Measurements from ENCODE around the gene SLC32A1. TPM values are rescaled to one million over a fixed set of nuclear protein-coding genes. Genes with fewer than 3 reads are reported as not detected.

Gene SLC32A1
- total RNA-seq, 2 donors from 2014 or later, result not detected

DNA sequence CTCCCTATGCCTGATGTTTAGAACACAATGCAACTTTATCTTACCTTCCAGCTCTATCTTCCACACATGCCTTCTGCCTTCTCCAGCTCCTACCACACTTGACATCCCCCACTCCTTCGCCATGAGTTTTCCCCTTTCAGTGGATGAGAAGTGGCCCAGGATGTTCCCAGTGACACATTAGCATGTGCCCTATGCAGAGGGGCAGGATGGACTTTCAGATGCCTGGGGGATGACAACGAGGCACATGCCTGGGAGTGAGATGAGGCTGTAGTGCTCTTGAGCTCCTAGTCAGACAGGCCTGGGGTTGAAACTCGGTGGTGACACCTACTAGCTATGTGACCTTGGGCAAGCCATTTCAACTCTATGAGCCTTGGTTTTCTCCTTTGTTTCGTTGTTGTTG is 20.1 kb upstream of the SLC32A1 start:
- Mint-ChIP-seq H3K4me1 (ENCODE audit: low read depth in 2 of 2) (no peaks in the 10 kb centered on the region), H3K9me3 (no peaks in the 10 kb centered on the region), H3K4me3 (no peak overlapping the region), H3K27ac (no peak overlapping the region), H3K36me3 (no peaks in the 10 kb centered on the region), H3K27me3 (peaks cover 16 to 24% of the 10 kb centered on the region in 2 donors)
- ATAC-seq (no peak), DNase-seq (ENCODE audit: low spot score) (no peak)

DNA sequence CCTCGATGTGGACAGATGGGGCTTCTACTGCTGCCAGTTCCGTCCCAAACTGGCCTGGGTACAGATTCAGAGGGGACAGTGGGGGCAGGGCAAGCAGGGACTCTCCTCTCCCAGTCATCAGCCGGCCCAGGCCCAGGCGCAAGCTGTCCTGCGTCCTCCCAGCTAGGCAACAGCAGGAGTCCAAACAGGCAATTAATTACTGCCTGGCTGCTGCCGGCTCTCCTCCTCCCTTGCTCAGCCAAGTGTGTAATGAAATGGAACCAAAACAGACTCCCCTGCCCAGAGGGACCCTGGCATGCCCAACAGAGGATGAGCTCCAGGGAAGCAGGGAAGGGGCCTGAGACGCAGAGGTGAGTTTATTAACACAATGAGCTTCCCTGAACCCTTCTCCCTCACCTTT is 17.8 kb upstream of the SLC32A1 start:
- ATAC-seq, result no peak
- H3K27me3 Mint-ChIP-seq, result peaks cover 22 to 24% of the 10 kb centered on the region in 2 donors
- no peak overlapping the region for H3K4me3 Mint-ChIP-seq
- no peaks in the 10 kb centered on the region for H3K4me1 Mint-ChIP-seq (ENCODE audit: low read depth in 2 of 2)
- no peaks in the 10 kb centered on the region for H3K36me3 Mint-ChIP-seq
- no peak overlapping the region for H3K27ac Mint-ChIP-seq
- no peak for DNase-seq (ENCODE audit: low spot score)
- no peaks in the 10 kb centered on the region for H3K9me3 Mint-ChIP-seq

DNA sequence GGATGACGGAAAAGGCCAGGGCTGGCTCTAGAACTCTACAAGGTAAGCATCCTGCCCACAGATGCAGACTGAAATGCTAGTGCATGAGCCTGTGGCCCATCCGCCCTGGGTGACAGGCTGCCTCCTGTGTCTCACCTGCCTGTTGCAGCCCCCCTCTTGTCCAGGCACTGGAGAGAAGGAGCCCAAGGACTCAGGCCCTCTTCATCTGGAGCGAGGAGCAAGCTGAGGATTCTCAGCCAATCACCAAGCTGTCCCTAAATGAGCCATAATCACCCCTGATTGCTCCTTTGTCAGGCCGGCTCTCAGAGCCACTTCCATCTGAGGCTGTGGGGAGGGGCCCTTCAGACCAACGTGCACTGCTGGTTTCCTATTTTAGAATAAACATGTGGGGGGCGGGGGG is 10.0 kb upstream of the SLC32A1 start:
- no peaks in the 10 kb centered on the region for H3K36me3 Mint-ChIP-seq
- H3K27ac Mint-ChIP-seq, result no peak overlapping the region
- H3K4me3 Mint-ChIP-seq, result no peak overlapping the region
- ATAC-seq (no peak), DNase-seq (ENCODE audit: low spot score) (no peak)
- no peaks in the 10 kb centered on the region for H3K4me1 Mint-ChIP-seq (ENCODE audit: low read depth in 2 of 2)
- no peaks in the 10 kb centered on the region for H3K9me3 Mint-ChIP-seq
- peaks cover 30 to 42% of the 10 kb centered on the region in 2 donors for H3K27me3 Mint-ChIP-seq

DNA sequence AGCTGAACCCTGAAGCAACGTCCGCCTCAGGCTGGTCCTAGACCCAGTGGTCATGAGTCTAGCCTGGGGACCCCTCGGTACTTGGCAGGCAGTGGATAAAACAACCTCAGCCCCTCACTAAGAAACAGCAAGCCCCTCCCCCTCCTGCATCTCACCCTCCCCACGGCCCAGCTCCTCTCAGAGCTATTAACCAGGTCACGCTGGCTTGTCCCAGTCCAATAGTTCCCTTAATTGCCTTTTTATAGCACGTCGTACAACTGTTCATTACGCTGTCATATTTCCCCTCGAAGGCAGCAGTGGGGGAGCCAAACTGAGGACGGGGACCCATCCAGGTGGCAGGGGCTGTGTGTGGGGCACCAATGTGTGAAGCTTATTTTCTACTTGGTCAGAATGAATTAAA is 8.6 kb upstream of the SLC32A1 start:
- Mint-ChIP-seq H3K4me3 (no peak overlapping the region), H3K27me3 (peaks cover 30 to 49% of the 10 kb centered on the region in 2 donors), H3K4me1 (ENCODE audit: low read depth in 2 of 2) (no peaks in the 10 kb centered on the region), H3K9me3 (no peaks in the 10 kb centered on the region), H3K27ac (no peak overlapping the region), H3K36me3 (no peaks in the 10 kb centered on the region)
- no peak for DNase-seq (ENCODE audit: low spot score)
- no peak for ATAC-seq

DNA sequence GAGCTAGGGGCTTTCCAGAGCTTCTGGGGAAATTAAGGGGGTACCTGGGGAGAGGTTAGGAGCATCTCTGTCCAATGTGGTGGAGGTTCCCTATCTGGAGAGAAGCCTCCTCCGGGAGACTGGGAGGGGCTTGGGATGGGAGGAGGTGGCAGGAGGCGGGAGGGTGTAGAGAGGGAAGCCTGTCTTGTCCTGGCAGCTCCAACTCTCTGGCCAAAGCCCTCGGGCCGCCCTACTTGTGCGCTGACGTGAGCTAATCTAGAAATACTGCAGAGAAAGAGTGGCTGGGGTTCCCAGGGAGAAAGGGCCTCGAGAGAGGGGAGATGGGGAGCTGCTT is 1.6 kb upstream of the SLC32A1 start:
- peaks cover 25 to 29% of the 10 kb centered on the region in 2 donors for H3K4me1 Mint-ChIP-seq (ENCODE audit: low read depth in 2 of 2)
- DNase-seq (ENCODE audit: low spot score) (no peak), ATAC-seq (no peak)
- H3K27me3 Mint-ChIP-seq, result peaks cover 60 to 79% of the 10 kb centered on the region in 2 donors
- no peaks in the 10 kb centered on the region for H3K36me3 Mint-ChIP-seq
- H3K27ac Mint-ChIP-seq, result no peak overlapping the region
- no peak overlapping the region for H3K4me3 Mint-ChIP-seq
- H3K9me3 Mint-ChIP-seq, result no peaks in the 10 kb centered on the region

DNA sequence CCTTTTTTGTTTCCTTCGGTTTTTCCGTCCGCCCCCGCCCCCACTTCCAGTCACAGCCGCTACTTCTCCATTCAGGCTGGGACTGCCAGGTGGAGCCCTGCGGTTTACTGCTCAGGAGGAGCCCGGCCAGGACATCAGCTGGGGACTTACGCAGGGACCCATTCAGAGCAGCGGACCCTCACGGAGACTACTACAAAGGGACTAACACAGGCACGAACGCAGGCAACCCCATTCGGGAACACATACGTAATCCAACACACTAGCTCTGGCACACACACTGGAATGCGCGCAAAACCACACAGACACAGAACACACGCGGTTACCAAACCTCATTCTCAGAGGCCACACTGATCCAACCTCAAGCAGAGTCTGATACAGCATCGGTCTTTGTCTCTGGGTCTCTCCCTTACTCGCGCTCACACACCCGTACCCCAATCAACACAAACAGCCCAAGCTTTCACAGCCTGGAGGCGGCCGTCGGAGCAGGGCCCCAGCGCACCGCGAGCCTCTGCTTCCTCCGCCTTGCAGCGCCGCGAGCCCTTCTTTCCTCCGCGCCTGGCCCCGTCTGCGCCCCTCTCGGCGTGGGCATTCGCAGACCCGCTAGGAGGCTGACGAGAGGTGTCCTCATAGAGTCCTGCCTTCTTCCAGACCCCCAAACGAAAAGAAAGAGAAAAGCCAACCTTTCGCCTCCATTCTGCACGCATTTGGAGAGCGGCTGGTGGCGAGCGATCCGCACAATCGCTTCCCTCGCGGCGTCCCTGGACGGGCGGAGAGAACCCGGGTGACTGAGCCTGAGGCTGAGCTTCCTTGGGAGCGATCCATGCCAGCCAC is 1.1 kb upstream of the SLC32A1 start:
- peaks cover 64 to 79% of the 10 kb centered on the region in 2 donors for H3K27me3 Mint-ChIP-seq
- no peak for DNase-seq (ENCODE audit: low spot score)

DNA sequence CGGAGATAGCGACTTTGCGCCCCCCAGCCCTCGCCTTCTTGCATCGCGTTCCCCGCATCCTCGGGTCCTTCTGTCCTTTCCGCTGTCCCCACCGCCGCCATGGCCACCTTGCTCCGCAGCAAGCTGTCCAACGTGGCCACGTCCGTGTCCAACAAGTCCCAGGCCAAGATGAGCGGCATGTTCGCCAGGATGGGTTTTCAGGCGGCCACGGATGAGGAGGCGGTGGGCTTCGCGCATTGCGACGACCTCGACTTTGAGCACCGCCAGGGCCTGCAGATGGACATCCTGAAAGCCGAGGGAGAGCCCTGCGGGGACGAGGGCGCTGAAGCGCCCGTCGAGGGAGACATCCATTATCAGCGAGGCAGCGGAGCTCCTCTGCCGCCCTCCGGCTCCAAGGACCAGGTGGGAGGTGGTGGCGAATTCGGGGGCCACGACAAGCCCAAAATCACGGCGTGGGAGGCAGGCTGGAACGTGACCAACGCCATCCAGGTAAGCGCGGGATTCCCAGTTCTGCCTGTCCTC is 401 bp downstream of the SLC32A1 start:
- DNase-seq (ENCODE audit: low spot score), result no peak
- ATAC-seq, result no peak
- no peak overlapping the region for H3K4me3 Mint-ChIP-seq
- peaks cover 73 to 83% of the 10 kb centered on the region in 2 donors for H3K27me3 Mint-ChIP-seq
- H3K36me3 Mint-ChIP-seq, result peaks cover 5% of the 10 kb centered on the region
- H3K27ac Mint-ChIP-seq, result no peak overlapping the region
- peaks cover 40 to 43% of the 10 kb centered on the region in 2 donors for H3K4me1 Mint-ChIP-seq (ENCODE audit: low read depth in 2 of 2)
- no peaks in the 10 kb centered on the region for H3K9me3 Mint-ChIP-seq

More for the DNA sequence above, 1.1 kb upstream of the SLC32A1 start:
- Mint-ChIP-seq H3K4me1 (ENCODE audit: low read depth in 2 of 2) (peaks cover 31 to 35% of the 10 kb centered on the region in 2 donors), H3K27ac (no peak overlapping the region), H3K36me3 (no peaks in the 10 kb centered on the region), H3K4me3 (no peak overlapping the region), H3K9me3 (no peaks in the 10 kb centered on the region)
- no peak for ATAC-seq

DNA sequence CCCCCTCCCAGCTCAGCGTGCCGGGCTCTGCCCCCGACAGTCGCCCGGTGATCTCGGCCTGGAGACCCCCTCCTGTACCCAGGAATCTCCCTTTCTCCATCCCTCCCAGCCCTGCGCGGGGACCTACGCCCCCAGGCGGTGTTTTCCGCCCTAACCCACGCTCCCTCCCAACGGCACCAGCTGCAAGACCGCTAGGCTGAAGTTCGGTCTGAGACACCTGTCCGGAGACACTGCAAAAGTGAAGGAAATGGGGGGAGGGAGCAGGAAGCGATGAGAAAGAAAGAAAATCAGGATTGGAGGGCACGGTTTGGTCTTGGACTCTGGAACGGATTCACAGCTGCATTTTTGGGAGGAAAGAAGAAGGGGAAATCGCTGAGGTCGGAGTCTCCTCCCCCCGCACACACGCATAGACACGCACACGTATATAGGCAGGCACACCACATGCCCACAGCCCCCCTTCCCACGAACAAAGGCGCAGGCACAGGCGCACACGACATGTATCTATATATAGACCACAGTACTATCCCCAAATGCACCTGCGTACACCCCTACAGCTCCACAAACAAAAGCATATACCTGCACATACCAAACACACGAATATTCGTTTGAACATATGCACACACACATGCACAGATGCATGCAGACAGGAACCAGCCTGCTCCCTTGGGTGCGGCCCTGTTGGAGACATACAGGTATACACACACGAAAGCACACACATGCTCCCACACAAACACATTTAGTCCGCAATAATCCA is 1.0 kb downstream of the SLC32A1 start:
- no peak for DNase-seq (ENCODE audit: low spot score)
- Mint-ChIP-seq H3K4me3 (peak overlapping the region; percentile 4), H3K27ac (no peak overlapping the region), H3K27me3 (peaks cover 78 to 86% of the 10 kb centered on the region in 2 donors), H3K4me1 (ENCODE audit: low read depth in 2 of 2) (peaks cover 45 to 49% of the 10 kb centered on the region in 2 donors), H3K9me3 (no peaks in the 10 kb centered on the region), H3K36me3 (peaks cover 5% of the 10 kb centered on the region)
- no peak for ATAC-seq

DNA sequence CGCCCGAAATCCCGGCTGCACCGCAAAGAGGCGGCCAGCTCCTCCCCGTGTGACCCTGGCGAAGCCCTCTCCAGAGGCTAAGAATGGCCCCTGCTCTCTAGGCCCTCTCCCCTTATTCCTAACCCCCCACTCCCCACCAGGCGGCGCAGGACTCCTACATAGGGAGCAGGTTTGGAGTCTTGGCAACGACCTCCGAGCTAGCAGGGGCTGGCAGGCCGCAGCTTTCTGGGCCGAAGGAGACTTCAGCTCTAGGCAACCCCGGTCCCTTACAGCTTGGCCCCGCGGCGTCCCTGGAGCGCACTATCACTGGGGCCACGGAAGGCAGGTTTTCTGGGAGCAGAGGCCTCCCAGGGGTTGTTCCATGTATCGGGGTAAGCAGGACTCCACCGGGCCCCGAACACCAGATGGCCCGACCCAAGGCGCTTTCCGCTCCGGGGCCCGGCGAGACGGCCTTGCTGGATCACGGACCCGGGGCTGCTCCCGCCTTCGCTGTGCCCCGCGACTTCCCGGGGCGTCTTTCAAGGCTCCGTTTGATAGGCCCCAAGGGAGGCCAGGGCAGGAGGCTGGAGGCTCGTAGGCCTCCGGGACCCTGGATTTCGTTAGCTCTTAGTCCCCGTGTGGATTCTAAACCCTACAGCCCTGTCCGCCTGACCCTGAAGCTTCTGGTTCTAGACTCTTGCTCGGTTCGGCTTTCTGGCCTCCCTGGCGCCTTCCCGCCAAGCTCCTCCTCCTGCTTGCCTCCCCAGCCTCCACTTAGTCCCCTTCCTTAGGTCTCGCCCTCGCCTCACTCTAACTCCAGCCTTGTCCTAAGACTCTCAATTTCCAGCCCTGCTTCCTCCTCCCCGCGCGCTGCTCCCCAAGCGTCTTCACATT is 1.9 kb downstream of the SLC32A1 start:
- H3K27ac Mint-ChIP-seq, result peak overlapping the region in 1 of 2 donors; percentile 57
- no peaks in the 10 kb centered on the region for H3K9me3 Mint-ChIP-seq
- peaks cover 5% of the 10 kb centered on the region for H3K36me3 Mint-ChIP-seq
- ATAC-seq (peak; percentile 48 to 50), DNase-seq (ENCODE audit: low spot score) (no peak)
- peaks cover 53 to 56% of the 10 kb centered on the region in 2 donors for H3K4me1 Mint-ChIP-seq (ENCODE audit: low read depth in 2 of 2)
- H3K27me3 Mint-ChIP-seq, result peaks cover 76 to 86% of the 10 kb centered on the region in 2 donors
- peak overlapping the region; percentile 71 for H3K4me3 Mint-ChIP-seq

DNA sequence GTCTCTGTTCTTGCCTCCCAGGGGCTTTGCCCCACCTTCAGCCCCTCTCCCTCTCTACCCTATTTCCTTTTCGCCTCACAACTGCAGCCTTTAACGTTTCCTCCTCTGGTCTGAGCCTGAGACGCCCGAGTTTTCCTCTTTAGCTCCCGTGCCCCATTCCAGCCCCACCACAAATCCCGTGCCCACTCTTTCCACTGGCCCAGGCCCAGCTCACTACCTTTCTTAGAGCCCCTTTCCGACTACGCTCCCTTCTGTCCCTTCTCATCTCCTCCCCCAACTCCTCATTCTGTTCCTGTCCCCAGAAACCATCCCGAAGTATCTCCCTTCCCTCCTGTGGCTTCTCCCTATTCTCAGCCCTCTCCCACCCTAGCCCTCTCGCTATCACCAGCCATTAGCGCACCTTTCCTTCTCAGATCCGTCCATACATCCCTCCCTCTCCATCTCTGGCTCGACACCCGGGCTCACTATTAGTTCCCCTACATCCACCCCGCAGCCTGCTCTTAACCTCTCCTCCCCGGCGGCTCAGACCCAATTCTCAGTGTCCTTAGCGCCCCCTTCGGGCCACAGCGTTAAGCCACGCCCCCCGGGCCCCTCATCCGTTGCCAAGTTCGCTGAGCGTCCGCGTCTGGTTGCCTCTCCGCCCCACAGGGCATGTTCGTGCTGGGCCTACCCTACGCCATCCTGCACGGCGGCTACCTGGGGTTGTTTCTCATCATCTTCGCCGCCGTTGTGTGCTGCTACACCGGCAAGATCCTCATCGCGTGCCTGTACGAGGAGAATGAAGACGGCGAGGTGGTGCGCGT is 2.7 kb downstream of the SLC32A1 start:
- DNase-seq (ENCODE audit: low spot score) (no peak), ATAC-seq (peak in 1 of 2 donors; percentile 58)
- Mint-ChIP-seq H3K27ac (peak overlapping the region in 1 of 2 donors; percentile 57), H3K9me3 (no peaks in the 10 kb centered on the region), H3K36me3 (peaks cover 5% of the 10 kb centered on the region), H3K27me3 (peaks cover 71 to 85% of the 10 kb centered on the region in 2 donors), H3K4me1 (ENCODE audit: low read depth in 2 of 2) (peaks cover 54 to 60% of the 10 kb centered on the region in 2 donors), H3K4me3 (peak overlapping the region; percentile 71)

DNA sequence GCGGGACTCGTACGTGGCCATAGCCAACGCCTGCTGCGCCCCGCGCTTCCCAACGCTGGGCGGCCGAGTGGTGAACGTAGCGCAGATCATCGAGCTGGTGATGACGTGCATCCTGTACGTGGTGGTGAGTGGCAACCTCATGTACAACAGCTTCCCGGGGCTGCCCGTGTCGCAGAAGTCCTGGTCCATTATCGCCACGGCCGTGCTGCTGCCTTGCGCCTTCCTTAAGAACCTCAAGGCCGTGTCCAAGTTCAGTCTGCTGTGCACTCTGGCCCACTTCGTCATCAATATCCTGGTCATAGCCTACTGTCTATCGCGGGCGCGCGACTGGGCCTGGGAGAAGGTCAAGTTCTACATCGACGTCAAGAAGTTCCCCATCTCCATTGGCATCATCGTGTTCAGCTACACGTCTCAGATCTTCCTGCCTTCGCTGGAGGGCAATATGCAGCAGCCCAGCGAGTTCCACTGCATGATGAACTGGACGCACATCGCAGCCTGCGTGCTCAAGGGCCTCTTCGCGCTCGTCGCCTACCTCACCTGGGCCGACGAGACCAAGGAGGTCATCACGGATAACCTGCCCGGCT is 3.4 kb downstream of the SLC32A1 start:
- peak in 1 of 2 donors; percentile 21 for ATAC-seq
- H3K27ac Mint-ChIP-seq, result no peak overlapping the region
- H3K4me1 Mint-ChIP-seq (ENCODE audit: low read depth in 2 of 2), result peaks cover 49 to 60% of the 10 kb centered on the region in 2 donors
- peaks cover 5% of the 10 kb centered on the region for H3K36me3 Mint-ChIP-seq
- H3K27me3 Mint-ChIP-seq, result peaks cover 68 to 84% of the 10 kb centered on the region in 2 donors
- H3K9me3 Mint-ChIP-seq, result no peaks in the 10 kb centered on the region
- H3K4me3 Mint-ChIP-seq, result peak overlapping the region; percentile 71
- DNase-seq (ENCODE audit: low spot score), result no peak

DNA sequence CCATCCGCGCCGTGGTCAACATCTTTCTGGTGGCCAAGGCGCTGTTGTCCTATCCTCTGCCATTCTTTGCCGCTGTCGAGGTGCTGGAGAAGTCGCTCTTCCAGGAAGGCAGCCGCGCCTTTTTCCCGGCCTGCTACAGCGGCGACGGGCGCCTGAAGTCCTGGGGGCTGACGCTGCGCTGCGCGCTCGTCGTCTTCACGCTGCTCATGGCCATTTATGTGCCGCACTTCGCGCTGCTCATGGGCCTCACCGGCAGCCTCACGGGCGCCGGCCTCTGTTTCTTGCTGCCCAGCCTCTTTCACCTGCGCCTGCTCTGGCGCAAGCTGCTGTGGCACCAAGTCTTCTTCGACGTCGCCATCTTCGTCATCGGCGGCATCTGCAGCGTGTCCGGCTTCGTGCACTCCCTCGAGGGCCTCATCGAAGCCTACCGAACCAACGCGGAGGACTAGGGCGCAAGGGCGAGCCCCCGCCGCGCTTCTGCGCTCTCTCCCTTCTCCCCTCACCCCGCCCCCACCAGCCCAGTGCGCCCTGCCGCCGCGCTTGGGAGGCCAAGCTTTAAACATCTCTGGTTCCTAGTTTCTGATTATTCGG is 4.0 kb downstream of the SLC32A1 start:
- Mint-ChIP-seq H3K4me1 (ENCODE audit: low read depth in 2 of 2) (peaks cover 49 to 58% of the 10 kb centered on the region in 2 donors), H3K27me3 (peaks cover 68 to 78% of the 10 kb centered on the region in 2 donors), H3K36me3 (peaks cover 5% of the 10 kb centered on the region), H3K4me3 (peak overlapping the region; percentile 73), H3K27ac (no peak overlapping the region), H3K9me3 (no peaks in the 10 kb centered on the region)
- DNase-seq (ENCODE audit: low spot score) (no peak), ATAC-seq (no peak)
